HG02943 (cell line): Measurements from ENCODE around the gene CCR8.
"Not testable (repeated sequence)": the region's sequence is repeated elsewhere in the genome, so short reads cannot be mapped to it uniquely, and the experiment has no call there.

Source experiments
- ATAC-seq: cut with Tn5 transposase; IDR thresholded peaks from one replicate; pipeline ENCODE4 v1.9.1; 2021; ENCODE audit warnings: mild to moderate bottlenecking, low read depth, moderate library complexity; ENCODE audit not compliant: unreplicated experiment

CCR8 gene

DNA sequence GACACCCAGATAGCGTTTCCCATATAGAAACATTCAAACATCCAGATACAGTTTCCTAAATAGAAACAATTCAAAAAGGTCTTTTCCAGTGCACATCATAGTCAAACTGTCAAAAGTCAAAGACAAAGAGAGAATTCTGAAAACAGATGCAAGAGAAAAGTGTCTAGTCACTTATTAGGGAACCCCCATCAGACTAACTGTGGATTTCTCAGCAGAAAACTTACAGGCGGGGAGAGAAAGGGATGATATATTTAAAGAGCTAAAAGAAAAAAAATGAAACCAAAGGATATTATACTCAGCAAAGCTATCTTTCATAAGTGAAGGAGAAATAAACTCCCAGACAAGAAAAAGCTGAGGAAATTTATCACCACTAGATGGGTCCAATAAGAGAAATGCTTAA is 27.3 kb upstream of the CCR8 start:
- no peak for ATAC-seq

DNA sequence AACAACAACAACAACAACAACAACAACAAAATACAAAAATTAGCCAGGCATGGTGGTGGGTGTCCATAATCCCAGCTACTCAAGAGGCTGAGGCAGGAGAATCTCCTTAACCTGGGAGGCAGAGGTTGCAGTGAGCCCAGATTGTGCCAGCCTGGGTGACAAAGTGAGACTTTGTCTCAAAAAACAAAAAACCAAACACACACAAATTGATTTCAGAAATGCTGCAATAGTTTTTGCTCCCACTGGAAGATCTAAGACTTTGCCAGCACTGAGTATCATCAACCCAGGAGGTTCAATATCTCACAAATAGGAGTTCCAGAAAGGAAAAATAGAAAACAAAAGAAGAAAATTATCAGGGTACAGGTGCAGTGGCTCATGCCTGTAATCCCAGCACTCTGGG is 16.2 kb upstream of the CCR8 start:
- ATAC-seq = no peak

DNA sequence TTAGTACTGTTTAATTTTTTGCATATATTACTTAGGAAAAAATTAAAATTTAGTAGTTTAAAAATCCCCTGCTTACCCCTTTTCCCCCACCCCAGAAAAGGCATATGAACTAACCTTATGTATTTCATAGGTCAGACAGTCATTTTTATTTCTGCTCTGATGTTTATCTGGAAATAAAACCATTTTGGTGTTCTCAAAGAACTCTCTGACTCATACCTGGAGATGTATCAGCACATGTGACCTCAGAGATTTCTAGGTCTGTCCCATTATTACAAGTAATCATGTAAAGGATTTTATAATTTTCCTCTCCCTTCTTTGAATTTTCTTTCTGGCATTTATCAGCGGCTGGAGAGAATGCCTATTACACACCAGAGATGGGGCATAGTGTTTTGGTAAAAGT is 14.1 kb upstream of the CCR8 start:
- no peak for ATAC-seq

DNA sequence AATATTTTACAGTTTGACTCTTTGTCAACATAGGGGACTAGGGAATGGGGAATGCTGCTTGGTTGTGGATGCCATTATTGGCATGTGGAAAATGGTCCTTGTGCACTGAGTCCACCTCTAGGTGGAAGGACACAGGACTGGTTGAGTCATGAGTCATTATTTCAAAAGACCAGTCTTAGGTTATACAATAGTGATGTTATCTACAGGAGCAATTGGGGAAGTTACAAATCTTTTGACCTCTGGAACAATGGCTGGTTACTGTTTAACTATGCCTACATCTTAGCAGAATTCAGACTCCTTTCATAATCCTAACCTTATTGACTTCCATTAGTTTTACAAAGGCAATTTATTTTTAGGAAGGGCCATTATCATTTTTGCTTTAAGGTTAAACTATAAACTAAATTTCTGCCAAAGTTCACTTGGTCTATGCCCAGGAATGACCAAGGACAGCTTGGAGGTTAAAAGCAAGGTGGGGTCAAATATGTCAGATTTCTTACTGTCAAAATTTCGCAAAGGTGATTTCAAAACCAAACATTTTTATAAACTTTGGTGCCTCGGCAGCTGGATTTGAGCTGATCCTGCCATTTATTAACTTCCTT is 11.8 kb upstream of the CCR8 start:
- ATAC-seq = no peak

DNA sequence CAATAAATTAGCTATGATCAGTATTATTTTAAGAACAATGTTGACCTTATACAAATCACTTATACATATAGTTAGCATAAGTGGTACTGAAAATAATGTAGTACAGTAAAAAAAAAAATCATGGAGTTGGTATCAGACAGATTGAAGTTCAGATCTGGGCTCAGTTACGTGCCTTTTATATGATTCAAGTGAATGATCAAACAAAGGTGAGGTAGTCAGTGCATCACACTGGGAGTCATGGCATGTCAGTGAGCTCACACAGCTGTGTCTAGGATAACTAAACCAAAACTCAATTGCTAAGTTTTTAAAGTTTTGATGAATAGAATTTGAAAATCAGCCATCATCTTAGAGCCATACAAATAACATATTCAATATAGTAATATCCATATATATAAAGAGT is 11.2 kb upstream of the CCR8 start:
- no peak for ATAC-seq

DNA sequence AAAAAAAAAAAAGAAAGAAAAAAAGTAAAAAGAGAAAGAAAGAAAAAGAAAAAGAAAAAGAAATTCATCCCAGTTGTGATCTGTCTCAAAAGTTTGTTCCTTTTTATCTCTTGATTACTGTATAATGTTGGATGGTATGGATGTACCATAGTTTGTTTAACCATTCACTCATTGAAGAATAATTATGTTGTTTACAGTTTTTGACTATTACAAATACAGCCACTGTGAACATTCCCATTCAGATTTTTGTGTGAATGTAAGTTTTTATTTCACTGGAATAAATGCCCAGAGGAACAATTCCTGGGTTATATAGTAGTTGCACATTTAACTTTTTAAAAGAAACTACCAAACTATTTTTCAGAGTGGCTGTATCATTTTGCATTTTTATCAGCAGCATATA is 10.3 kb upstream of the CCR8 start:
- no peak for ATAC-seq

DNA sequence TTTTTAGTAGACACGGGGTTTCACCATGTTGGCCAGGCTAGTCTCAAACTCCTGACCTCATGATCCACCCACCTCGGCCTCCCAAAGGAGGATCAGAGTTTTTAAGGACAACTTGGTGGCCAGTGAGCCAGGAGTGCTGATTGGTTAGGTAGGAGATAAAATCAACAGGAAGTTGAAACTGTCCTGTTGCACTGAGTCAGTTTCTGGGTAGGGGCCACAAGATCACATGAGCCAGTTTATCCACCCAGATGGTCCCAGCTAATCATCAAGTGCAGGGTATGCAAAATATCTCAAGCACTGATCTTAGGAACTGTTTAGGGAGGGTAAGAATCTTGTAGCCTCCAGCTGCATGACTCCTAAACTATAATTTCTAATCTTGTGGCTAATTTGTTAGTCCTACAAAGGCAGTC is 7.9 kb upstream of the CCR8 start:
- not testable (repeated sequence) for ATAC-seq

DNA sequence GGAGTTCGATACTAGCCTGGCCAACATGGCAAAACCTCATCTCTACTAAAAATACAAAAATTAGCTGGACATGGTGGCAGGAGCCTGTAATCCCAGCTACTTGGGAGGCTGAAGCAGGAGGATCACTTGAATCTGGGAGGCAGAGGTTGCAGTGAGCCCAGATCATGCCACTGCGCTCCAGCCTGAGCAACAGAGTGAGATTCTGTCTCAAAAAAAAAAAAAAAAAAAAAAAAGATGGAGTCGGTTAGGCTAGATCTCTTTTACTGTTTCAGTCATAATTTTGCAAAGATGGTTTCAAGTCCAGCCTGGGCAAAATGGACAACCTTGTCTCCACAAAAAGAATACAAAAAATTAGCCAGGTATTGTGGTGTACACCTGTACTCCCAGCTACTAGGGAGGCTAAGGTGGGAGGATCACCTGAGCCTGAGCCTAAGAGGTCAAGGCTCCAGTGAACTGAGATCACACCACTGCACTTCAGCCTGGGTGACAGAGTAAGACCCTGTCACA is 7.2 kb upstream of the CCR8 start:
- not testable (repeated sequence) for ATAC-seq

DNA sequence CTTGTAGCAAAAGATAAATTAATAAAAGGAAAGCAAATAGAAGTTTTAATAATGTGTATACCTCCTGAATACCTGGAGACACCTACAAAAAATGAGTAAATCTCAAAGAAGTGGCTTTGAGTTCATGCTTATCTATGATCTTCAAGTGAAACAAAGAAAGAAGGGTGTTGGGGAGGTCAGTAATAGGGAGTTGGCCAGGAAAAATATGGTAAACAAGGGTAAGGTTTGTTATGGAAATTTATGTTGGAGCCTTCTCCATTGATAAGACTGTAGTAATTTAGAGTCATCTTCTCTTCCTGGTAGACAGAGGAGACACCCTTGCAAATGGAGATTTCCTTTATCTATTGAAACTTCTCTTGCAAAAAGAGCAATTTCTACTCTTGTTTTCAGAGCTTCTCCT is 6.6 kb upstream of the CCR8 start:
- no peak for ATAC-seq

DNA sequence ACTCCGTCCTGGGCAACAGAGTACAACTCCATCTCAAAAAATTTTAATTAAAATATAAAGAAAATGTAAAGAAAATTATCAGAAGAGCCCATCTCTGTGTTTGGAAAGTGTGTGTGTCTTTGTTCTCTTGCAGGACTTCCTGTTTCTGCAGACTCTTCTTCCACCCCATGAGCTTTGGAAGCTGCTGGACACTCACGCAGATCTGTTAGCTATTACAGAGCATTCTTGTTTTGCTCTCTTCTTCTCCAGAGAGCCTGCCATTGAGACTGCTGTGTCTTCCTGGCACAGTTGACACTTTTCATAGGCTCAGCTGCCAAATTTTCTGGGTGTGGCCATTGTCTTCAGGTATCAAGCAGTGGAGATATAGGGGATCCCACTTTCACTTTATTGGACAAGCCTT is 6.0 kb upstream of the CCR8 start:
- ATAC-seq = no peak

DNA sequence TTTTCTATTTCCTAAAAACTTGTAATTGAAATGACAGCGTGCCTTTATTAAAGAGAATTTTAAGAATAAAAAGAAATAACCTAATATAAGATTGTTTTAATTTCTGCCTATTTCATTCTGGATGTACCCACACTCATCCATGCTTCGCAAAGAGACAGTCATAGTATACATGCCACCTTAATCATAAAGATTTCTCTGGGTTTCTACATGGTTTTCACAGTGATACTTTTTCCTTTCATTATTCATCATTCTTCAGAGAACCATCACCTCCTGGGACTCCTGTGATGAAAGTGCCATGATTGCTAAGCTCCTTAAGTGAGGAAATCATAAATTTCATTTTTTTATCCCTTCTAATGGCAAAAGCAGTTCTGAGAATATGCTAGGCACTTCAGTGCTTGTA is 4.3 kb upstream of the CCR8 start:
- no peak for ATAC-seq

DNA sequence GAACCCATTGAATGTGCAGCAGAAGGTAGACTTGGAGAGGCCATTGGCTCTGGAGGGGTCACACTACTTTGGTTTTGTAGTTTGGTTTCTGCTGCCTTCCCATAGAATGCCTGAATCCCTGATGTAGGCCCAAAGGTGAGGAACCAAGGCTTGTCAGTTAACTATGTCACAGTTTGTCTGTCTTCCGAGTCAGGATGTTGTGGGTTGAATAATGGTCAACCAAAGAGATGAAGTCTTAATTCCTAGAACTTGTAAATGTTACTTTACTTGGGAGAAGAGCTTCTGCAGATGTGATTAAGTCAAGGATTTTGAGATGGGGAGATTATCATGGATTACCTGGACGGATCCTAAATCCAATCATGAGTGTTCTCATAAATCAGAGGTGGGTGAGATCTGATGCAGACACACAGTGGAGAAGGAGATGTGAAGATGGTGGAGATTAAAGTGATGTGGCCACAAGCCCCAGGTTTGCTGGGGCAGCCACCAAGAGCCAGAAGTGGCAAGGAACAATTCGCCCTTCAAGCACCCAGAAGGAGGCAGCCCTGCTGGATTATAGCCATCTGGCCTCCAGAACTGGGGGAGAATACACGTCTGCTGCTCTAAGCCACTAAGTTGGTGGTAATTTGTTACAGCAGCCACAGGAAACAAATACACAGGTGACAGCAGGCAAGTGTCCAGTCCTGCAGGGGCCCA is 2.3 kb upstream of the CCR8 start:
- ATAC-seq = no peak

DNA sequence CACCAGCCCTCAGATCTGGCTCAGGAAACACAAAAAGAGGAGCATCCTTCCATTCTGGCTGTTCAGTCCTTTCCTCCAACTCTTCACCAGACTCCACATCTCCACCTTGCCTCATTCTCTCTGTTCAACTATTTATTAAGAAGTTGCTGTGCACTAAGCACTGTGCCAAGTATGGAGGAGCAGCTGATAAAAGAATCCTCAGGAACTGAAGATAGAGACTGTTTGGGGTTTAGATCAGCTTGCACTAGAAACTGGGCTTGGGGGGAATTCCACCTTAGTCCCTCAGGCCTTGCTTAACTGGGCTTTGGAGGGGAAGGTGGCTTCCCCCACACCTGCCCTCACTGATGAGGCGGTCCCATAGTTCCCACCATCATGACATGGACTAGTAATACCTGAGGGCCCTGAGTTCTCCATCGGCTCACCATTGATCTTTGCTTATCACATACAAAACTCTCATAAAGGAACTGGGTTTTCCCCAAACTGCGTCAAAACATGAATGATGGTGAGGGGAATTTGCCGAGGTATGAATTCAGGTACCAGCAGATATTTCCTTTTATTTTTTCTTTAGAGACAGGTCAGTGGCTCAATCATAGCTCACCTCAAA is 1.7 kb upstream of the CCR8 start:
- no peak for ATAC-seq

DNA sequence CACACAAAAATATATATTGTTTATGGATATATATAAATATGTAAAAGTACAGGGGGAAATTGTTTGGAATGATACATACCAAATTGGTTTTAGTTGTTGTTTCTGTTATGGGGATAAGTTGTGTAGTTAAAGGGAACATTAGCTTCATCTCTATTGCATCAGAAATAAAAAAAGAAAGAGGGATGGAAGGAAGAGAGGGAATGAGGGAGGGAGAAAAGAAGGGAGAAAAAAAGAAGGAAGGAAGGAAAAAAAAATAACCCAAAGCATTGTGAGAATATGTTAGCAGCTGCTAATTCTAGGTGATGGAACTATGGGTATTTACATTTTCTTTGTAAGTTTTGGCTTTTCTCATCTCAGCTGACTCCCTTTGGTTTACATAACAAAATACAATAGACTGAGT is 1.3 kb downstream of the CCR8 start:
- ATAC-seq = no peak

DNA sequence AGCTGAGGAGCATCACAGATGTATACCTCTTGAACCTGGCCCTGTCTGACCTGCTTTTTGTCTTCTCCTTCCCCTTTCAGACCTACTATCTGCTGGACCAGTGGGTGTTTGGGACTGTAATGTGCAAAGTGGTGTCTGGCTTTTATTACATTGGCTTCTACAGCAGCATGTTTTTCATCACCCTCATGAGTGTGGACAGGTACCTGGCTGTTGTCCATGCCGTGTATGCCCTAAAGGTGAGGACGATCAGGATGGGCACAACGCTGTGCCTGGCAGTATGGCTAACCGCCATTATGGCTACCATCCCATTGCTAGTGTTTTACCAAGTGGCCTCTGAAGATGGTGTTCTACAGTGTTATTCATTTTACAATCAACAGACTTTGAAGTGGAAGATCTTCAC is 3.0 kb downstream of the CCR8 start:
- no peak for ATAC-seq

DNA sequence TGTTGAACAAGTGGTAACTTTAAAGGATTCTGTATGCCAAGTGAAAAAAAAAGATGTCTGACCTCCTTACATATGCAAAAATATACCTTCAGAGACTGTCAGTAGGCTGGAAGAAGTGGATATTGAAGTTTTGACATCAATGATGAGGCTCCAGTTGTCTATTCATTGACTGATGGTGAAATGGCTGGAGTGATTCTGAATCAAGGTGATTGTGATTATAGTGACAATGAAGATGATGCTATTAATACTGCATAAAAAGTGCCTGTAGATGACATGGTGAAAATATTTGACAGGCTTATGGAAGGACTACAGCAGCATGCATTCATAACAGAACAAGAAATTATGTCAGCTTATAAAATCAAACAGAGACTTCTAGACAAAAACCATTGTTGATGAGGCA is 4.1 kb downstream of the CCR8 start:
- no peak for ATAC-seq

DNA sequence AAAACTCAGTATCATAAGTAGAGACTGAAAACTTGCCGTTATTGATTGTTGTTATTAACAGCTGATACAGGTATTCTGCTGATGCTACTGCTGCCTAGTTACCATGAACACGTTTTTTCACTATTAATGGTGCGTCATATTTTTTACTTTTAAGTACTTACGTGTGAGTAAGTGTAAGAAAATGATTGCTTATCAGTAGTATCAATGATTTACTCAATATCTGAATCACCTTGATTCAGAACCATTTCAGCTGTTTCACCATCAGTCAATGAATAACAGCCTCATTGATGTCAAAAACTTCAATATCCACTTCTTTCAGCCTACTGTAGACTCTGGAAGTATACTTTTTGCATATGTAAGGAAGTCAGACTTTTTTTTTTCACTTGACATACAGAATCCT is 4.7 kb downstream of the CCR8 start:
- ATAC-seq = no peak

DNA sequence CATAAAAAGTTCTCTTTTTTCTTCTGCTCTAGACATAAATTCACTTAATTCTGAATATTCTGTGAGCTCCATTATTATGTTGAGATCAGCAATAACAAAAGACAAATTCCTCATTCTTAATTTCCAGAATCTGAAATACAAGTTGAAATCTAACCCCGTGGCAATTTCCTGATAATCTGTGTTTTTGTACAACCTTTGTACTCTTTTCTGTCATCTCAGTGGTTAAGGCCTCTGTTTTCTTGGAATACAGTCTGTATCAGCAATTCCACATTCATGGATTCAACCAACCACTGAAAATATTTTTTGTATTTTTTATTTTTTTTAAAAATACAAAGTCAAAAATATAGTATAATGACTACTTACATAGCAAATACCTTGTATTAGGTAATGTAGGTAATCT is 8.7 kb downstream of the CCR8 start:
- ATAC-seq = no peak

DNA sequence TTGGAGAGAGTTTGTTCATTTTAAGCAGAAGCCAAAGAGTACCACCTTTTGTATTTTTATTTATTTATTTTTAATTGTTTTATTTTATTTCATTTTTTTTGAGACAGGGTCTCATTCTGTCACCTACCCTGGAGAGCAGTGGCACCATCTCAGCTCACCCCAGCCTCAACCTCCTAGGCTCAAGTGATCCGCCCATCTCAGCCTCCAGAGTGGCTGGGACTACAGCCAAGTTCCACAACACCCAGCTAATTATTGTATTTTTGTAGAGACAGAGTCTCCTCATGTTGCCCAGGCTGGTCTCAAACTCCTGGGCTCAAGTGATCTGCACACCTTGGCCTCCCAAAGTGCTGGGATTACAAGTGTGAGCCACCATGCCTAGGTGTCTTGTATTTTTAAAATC is 9.6 kb downstream of the CCR8 start:
- no peak for ATAC-seq

DNA sequence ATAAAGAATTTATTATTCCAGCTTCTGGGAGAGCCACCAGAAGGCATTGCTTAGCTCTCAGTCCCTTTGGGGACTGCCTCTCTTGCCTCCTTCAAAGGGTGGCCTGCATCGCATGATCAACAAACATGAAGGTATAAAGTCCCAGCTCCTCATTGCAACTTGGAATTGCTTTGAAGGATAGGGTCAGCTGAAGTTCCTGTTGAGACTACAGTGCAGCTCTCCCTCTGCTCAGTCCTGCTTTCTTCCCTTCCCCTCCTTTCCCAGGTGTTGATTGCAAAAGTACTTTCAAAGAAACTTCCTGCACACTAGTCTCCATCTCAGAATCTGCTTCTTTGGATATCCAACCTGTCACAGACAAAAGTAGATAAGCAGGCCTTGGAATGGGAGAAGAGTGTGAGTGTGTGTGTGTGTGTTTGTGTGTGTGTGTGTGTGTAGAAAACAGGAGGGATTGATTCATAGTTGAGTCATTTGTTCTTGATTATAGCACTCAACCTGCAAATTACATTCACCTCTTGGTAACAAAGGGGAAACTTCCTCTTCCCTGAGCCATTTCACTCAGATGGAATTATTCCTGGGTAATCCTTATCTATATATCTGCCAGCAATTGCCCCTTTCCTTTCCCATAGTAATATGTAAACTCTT is 13.7 kb downstream of the CCR8 start:
- no peak for ATAC-seq

DNA sequence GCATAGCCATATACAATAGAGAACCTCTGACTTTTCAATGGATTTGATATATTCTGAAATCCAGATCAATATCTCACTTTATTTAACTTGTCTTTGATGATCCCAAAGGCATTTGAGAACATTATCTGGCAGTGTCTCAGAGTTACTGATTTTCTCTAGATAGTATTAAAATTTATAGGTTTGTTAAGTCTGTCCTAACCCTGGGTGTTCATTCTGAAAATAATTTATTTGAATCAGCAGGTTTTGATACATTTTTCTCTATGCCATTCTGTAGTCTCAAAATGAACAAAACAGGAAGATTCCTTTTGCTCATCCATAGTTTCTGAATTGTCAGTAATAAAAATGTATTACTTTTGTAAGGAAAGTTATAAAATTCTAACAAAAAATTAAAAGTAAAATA is 14.3 kb downstream of the CCR8 start:
- no peak for ATAC-seq
